Breast epithelium (tissue), 4 donors: ENCODE results near the gene PARP16. TPM values are rescaled to one million over a fixed set of nuclear protein-coding genes. Genes with fewer than 3 reads are reported as not detected.

Source experiments
- DNase-seq, 2 donors: peaks; one replicate each; pipeline ENCODE4 v3.0.0-alpha.2; 2019; ENCODE audit warnings: low spot score in 2 of 2
- H3K27ac ChIP-seq, 2 donors: fragments of 200-600 bp; sonication (generic) in 1 of 2; one replicate each; pipeline ENCODE4 v1.5.1; 2016 to 2019; ENCODE audit warnings: mild to moderate bottlenecking in 1 of 2
- H3K27me3 ChIP-seq, 2 donors: fragments of 200-600 bp; sonication (generic) in 1 of 2; one replicate each; pipeline versions ENCODE4 v1.5.1 to v1.6.0; 2017 to 2019; ENCODE audit warnings: control low read depth in 1 of 2, mild to moderate bottlenecking in 1 of 2
- H3K36me3 ChIP-seq: fragments of 200-600 bp; one replicate; pipeline ENCODE4 v1.5.1; 2019
- H3K4me1 ChIP-seq, 2 donors: fragments of 200-600 bp; sonication (generic); one replicate each; pipeline ENCODE4 v1.5.1; 2016 to 2019; ENCODE audit warnings: control low read depth in 1 of 2
- H3K4me3 ChIP-seq, 3 donors: fragments of 200-600 bp; sonication (generic); 1 replicate in 2 of 3; 2 replicates in 1 of 3; pipeline ENCODE4 v1.5.1; 2016 to 2019; ENCODE audit warnings: mild to moderate bottlenecking in 3 of 3, moderate library complexity in 2 of 3
- H3K9me3 ChIP-seq, 2 donors: fragments of 200-600 bp; sonication (generic) in 1 of 2; one replicate each; pipeline ENCODE4 v1.5.1; 2016 to 2019; ENCODE audit warnings: control low read depth in 1 of 2
- POLR2A ChIP-seq: fragments of 450-650 bp; IDR thresholded peaks from one replicate; pipeline ENCODE4 v1.6.1; 2016; ENCODE audit warnings: antibody characterized with exemption, mild to moderate bottlenecking, moderate library complexity
- POLR2AphosphoS5 ChIP-seq, 3 donors: sonication (generic); formaldehyde crosslinking; IDR thresholded peaks; one replicate each; pipeline ENCODE4 v1.6.1; 2017; ENCODE audit warnings: antibody characterized with exemption in 3 of 3
- intact Hi-C: fragments of 100-400 bp; cut with DNase I; formaldehyde crosslinking; loops from one replicate; pipeline ENCODE4 v1.15.1; 2023; ENCODE audit warnings: low total_unique reads
- total RNA-seq, 3 donors: library from RNA; depleted of rRNA; stranded (reverse); fragments of >200 nt; gene quantifications; one replicate each; pipeline ENCODE4 v1.1.0, GENCODE V29; 2016
- TF ChIP-seq, protein P1 (sequence below), 3 donors: fragments of 450-650 bp; IDR thresholded peaks; one replicate each; pipeline ENCODE4 v1.5.1; 2016 to 2017; ENCODE audit warnings: antibody characterized with exemption in 3 of 3, mild to moderate bottlenecking in 3 of 3, moderate library complexity in 3 of 3

Gene PARP16
- total RNA-seq, 3 donors from 2014 or later = 8.5 to 14.9 (median 10.6) TPM

DNA sequence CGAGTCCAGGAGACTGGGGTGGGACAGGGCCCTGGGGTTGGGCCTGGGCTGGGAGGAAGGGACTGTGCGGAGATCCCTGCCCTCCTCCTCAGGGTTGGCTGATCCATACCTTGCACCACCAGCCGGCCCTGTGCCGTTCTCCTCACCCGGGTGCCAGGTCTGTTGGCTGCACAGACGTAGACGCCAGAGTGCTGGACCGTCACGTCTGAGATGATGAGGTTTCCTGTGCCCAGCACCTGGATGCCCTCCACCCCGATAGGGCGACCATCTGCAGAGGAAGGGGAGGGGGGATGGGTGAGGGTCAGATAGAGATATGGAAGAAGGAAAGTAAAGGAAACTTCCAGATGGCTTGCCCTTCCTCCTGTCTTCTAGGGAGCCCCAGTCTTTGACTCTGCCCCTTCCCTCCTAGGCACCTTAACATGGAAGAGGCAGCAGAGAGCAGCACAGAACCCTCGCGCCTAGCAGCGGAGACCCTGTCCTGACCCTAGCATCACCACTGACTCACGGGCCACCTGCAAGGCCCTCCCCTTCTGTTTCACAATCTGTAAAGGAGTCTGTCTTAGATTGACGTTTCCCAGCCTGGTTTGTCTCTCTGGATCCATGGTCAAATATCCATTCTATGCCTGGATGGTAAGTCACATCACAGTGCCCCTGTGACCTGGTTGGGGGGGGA, 46.6 kb upstream of the PARP16 start:
- DNase-seq = no peak
- no peak for TF ChIP-seq POLR2AphosphoS5 (IDR thresholded peaks at IDR 0.05)
- TF ChIP-seq, protein P1, sequence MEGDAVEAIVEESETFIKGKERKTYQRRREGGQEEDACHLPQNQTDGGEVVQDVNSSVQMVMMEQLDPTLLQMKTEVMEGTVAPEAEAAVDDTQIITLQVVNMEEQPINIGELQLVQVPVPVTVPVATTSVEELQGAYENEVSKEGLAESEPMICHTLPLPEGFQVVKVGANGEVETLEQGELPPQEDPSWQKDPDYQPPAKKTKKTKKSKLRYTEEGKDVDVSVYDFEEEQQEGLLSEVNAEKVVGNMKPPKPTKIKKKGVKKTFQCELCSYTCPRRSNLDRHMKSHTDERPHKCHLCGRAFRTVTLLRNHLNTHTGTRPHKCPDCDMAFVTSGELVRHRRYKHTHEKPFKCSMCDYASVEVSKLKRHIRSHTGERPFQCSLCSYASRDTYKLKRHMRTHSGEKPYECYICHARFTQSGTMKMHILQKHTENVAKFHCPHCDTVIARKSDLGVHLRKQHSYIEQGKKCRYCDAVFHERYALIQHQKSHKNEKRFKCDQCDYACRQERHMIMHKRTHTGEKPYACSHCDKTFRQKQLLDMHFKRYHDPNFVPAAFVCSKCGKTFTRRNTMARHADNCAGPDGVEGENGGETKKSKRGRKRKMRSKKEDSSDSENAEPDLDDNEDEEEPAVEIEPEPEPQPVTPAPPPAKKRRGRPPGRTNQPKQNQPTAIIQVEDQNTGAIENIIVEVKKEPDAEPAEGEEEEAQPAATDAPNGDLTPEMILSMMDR (IDR thresholded peaks at IDR 0.05) = no peak
- no peak for TF ChIP-seq POLR2A
- no peak overlapping the region for H3K27ac ChIP-seq
- no peaks in the 10 kb centered on the region for H3K36me3 ChIP-seq
- H3K9me3 ChIP-seq = no peaks in the 10 kb centered on the region
- intact Hi-C loops = no loop called here
- H3K4me3 ChIP-seq = no peak overlapping the region
- H3K4me1 ChIP-seq = no peaks in the 10 kb centered on the region
- no peaks in the 10 kb centered on the region for H3K27me3 ChIP-seq

DNA sequence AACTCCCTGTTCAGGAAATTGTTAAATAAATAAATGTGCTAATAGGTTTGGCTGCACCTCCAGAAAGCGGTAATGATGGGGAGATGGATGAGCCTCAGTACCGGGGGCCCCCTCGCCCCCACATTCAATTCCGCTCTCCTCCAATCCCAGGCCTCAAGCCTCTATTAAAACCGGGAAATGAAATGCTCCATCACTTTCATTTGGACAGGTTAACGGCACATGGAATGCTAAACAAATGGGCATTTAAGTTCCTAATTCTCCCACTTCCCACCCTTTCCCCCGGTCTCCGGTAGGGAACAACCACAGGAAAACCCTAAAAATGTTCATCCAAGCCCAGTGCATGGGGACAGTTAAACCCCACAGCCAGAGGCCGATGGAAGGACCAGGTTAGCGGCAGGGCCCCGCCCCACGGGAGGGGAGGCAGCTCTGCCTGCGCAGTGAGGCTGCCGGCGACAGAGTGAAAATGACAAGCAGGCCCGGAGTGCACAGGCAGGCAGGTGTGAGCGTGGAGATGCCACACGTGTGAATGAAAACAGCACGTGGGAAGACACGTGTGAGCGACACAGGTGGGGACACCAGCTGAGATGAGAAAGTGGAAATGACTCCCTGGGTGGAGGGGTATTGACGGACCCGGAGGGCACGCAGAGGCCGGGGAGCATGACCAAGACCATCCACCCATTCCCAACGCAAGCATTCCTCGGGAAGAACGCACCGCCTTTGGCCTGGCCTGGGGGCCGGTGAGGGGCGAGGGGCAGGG, 45.9 kb upstream of the PARP16 start:
- Histone ChIP-seq H3K4me3 (no peak overlapping the region), H3K9me3 (no peaks in the 10 kb centered on the region), H3K36me3 (no peaks in the 10 kb centered on the region), H3K4me1 (no peaks in the 10 kb centered on the region), H3K27me3 (no peaks in the 10 kb centered on the region), H3K27ac (no peak overlapping the region)
- TF ChIP-seq POLR2A = no peak
- TF ChIP-seq POLR2AphosphoS5 (IDR thresholded peaks at IDR 0.05) = no peak
- TF ChIP-seq, protein P1 (IDR thresholded peaks at IDR 0.05) = no peak
- no peak for DNase-seq
- intact Hi-C loops = no loop called here

DNA sequence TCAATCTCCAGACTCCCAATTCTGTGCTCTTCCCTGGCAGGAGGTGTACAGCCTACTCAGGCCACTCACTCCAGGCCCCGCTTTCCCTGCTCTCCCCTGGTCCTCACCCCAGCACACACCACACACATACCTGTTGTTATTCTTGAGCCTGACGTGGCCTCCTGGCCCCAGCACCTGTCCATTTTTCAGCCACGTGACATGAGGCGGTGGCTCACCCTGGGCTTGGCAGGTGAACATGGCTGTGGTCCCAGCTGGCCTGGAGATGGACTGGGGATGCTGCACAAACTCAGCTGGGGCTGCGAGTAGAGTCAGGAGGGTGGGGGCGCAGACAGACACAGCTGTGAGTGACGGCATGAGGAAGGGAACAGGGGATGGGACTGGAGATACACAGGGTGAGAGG, 45.1 kb upstream of the PARP16 start:
- no peaks in the 10 kb centered on the region for H3K36me3 ChIP-seq
- H3K27ac ChIP-seq = no peak overlapping the region
- no peak for DNase-seq
- intact Hi-C loops = loop anchor here (2.0 kb wide), 1 partner anchor 47 kb away; the partner anchor contains the start of gene IGDCC3
- TF ChIP-seq POLR2A (no peak), POLR2AphosphoS5 (IDR thresholded peaks at IDR 0.05) (no peak)
- TF ChIP-seq, protein P1 (IDR thresholded peaks at IDR 0.05) = no peak
- no peaks in the 10 kb centered on the region for H3K9me3 ChIP-seq
- H3K4me3 ChIP-seq = no peak overlapping the region
- no peaks in the 10 kb centered on the region for H3K27me3 ChIP-seq
- no peaks in the 10 kb centered on the region for H3K4me1 ChIP-seq

DNA sequence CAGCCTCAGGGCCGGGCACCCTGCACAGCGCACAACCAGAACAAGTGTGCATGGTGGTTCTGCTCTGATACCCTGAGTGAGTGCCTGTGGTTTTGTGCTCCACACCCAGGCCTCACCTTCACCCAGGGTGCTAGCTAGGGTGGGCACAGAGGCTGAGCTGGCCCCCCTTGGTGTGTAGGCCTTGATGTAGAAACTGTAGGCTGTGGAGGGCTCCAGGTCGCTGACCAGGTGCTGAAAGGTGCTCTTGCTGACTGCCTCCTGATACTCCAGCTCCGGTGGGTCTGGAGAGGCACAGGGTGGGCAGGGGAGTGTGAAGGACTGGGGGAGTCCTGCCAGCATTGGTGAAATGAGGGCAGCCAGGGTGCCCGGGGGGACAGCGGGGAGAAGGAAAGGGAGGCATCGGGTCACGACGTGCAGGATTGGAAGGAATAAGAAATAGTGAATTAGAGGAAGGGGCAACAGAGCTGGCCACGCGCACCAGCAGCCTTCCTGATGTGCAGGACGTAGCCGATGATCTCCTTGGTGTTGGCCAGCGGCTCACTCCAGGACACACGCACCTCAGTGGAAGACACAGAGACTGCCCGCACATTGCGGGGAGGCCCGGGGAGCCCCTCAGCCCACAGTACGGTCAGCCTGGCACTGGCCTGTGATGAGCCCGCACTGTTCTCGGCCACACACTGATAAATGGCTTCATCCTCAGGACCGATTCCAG, 44.4 kb upstream of the PARP16 start:
- Histone ChIP-seq H3K36me3 (no peaks in the 10 kb centered on the region), H3K4me1 (no peaks in the 10 kb centered on the region), H3K4me3 (no peak overlapping the region), H3K27me3 (no peaks in the 10 kb centered on the region), H3K9me3 (no peaks in the 10 kb centered on the region), H3K27ac (no peak overlapping the region)
- intact Hi-C loops = loop anchor here (2.0 kb wide), 1 partner anchor 48 kb away; the partner anchor contains the start of gene IGDCC3
- DNase-seq = no peak
- TF ChIP-seq POLR2AphosphoS5 (IDR thresholded peaks at IDR 0.05) (no peak), POLR2A (no peak)
- TF ChIP-seq, protein P1 (IDR thresholded peaks at IDR 0.05) = no peak
